Kidney glomerular epithelial cell (primary cell): Measurements from ENCODE around the gene CHMP5.

Experiments used
- DNase-seq: peaks from one replicate; lab custom pipeline; 2025; lab: John Stamatoyannopoulos, UW

The CHMP5 gene

GRCh38 chr9:33244137-33244784 is 20.6 kb upstream of the CHMP5 start:
- no peak for DNase-seq

- no peak for DNase-seq
These were observed 19.5 kb upstream of the CHMP5 start for GRCh38 chr9:33245341-33245740.

DNA sequence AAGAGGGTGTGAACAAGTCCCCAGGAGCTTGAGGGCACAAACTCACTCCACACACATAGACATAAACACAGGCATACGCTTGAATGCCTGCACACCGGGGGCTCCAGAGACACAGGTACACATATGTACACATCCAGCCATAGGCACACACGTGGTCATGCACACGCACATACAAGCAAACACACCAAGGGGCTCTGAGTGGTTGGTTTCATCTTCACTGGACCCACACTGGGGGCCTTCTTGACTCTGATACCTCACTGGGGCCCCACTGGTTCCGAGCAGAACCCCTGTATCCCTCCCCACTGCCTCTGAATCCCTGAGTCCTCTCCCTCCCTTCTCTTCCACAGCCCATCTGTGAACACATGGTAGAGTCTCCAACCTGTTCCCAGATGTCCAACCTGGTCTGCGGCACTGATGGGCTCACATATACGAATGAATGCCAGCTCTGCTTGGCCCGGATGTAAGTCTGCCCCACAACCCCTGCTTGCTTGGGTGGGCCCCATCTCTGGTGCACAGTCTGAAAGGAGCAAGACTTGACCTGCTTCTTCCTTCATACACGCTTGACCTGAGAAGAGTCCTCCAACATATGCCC is 18.5 kb upstream of the CHMP5 start:
- DNase-seq: no peak

GRCh38 chr9:33248606-33249005 is 16.2 kb upstream of the CHMP5 start:
- no peak for DNase-seq

GRCh38 chr9:33249087-33249658 is 15.7 kb upstream of the CHMP5 start:
- no peak for DNase-seq

GRCh38 chr9:33249983-33250382 is 14.9 kb upstream of the CHMP5 start:
- DNase-seq: no peak

DNA sequence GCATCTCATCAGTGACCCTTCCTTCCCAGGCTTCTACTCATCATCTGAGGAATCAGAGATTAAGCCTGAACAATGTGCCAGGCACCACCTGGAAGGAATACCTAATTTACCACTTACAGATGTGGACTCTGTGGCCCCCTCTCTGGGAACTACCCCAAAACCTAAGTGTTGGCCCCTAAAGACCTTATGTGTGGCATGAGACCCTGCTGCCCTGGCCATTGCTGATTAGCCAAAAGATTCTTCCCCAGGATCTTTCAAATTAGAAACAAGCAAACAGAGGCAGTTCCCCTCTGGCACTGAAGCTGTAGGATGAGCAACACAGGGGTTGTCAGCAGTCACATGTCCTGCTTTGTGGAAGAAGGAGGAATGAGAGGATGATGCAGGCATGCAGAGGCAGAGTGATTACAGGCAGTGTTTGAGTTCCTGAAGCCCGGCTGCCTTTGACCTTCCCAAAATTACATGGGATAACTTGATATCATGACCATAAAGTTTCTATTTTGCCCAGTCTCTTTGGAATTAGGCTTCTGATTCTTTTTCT is 14.3 kb upstream of the CHMP5 start:
- DNase-seq: no peak

GRCh38 chr9:33254211-33254610 is 10.6 kb upstream of the CHMP5 start:
- no peak for DNase-seq

GRCh38 chr9:33255014-33255413 is 9.8 kb upstream of the CHMP5 start:
- no peak for DNase-seq

GRCh38 chr9:33255471-33255870 is 9.4 kb upstream of the CHMP5 start:
- no peak for DNase-seq

DNA sequence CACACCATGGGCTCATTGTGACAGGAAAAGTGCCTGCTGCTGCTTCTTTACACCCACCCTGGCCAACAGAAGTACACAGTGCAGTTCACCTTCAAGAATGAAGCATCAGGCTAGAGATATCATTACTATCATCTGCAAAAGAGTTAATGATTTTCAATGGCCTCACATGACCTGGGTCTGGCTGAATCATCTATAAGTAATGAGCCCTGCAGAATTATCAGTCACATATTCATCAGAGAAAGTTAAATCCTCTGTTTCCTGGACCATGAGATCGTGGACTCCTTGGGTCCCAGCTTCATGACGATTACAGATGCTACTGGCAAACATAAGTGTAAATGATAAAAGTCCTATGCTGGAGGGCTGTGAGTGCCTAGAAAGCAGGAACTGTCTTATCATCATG is 8.6 kb upstream of the CHMP5 start:
- DNase-seq: no peak

- DNase-seq: no peak
These were observed 7.6 kb upstream of the CHMP5 start for GRCh38 chr9:33257276-33257675.

DNA sequence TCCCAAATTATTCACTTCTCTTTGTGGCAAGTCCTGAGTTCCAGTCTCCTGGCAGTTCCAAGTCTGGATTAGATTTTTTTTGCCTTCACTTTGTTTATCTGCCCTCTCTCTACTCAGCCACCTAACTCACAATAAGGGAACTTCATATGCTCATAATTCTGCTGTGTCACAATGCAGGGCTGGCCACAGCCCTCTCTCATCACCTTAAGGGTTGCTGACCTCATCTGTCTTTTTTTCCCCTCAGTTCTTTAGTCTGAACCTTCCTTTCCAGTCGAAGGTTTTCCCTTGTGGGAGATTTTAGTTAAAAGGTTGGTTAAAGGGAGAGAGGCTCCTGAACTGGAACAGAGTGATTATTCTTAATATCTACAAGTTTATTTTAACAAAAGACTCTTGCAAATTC is 4.5 kb upstream of the CHMP5 start:
- no peak for DNase-seq

DNA sequence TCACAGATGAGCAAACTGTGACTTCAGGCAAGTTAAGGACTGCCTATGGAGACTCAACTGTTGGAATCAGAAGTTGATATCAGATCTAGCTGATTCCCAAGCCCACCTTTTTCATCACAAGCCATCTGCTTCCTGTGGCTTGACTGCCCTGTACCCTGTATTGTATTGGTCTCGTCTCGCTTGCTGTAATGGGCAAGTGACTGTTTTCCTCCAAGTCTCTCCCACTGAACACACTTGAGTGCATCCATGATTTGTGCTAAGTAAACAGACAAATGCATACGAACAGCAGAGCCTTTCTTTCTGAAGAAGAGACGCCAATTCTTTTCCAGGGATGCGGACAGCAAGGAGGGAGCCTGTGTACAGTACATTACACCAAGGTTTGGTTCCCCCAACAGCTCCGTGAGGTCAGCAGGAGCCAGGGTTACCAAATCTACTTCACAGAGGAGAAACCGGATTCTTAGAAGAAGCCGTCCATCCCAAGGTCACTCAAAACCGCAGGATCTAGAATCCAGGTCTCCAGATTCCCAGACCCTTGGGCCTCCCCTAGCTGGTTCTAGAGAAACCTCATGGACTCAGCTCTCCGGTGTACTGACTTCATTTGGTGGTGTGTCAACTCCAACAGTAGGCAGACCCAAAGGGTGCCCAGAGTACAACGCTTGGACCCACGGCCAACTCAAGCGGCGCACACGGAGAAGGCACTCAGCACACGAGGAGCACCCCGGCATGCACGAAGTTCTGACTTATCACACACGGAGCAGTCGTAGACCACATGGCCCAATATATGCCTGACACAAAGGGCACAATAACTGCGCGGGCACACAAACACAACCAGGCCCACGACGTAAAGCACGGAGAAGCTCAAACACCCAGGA is 1.5 kb upstream of the CHMP5 start:
- DNase-seq: peak; percentile 25

DNA sequence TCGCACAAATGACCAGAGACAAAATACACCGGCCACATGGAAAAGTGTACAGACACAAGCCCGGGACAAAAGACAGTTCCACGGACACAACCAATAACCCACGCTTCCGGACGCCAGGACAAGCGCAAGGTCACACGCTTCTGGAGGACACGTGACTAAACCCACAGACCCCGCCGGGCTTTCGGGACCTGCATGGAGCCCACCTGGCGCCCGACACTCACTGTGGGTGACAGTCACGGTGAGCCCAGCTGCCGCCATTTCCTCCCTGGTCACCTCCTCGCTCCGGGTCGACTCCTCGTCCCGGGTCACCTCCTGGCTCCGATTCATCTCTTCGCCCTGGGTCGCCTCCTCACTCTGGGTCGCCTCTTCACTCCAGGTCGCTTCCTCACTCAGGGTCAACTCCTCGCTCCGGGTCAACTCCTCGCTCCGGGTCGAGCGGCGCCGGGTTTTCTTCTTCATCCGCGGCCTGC is 811 bp upstream of the CHMP5 start:
- no peak for DNase-seq

GRCh38 chr9:33265211-33265865 is 489 bp downstream of the CHMP5 start:
- DNase-seq: no peak

DNA sequence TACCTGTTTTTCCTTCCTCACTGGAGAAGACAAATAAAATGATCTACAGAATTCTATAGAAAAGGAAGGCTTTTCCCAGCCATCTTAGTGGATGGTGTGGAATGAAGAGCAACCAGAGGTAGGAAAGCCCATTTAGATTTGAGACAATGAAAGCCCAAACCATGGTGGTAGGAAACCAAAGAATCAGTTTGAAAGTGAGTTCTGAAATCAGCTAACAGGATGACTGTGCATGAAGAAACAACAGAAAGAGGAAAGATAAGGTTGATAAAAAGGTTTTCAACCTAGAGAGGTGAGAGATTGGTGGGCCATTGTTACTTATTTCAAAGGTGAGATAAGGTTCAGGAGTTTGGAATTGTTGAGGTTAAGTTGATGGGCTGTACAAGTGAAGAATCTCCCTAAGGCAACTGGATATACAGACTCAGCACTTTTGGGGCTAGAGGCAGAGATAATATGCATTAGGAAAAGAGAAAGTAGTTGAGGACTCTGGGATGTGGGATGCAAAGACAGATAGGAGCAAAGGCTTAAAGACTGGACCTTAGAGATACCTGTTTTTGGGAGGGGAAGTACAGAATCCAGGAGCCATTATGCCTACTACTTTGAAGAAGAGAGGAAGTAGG is 2.4 kb downstream of the CHMP5 start:
- no peak for DNase-seq

DNA sequence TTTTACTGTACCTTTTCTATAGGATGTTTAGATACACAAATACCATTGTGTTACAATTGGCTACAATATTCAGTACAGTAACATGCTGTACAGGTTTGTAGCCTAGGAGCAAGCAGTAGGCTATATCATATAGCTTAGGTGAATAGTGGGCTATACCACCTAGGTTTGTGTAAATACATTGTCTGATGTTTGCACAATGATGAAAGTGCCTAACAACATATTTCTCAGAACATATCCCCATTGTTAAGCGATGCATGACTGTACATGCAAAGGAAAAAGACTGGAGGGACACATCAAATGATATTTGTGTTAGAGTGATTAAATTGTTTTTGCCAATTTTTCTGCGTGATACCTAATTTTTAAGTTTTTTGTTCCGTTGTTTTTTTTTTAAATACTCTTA is 5.3 kb downstream of the CHMP5 start:
- no peak for DNase-seq

DNA sequence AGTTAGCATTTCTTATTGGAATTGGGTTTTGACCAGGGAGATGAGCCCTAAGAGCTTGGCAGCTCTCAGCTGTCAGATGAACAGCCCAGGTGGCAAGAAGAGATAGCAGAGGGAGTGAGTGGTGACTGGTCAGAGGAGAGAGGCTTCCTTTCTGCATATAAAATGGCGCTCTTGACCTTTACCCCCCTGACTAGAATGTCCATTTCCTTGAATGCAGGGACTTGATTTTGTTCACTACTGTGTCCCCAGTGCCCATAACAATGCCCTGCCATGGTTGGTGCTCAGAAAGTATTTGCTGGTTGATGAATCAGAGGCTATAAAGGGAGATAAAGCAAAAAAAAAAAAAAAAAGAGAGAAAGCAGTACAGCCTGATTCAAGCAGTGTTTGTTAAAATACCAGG is 7.2 kb downstream of the CHMP5 start:
- DNase-seq: peak; percentile 67

DNA sequence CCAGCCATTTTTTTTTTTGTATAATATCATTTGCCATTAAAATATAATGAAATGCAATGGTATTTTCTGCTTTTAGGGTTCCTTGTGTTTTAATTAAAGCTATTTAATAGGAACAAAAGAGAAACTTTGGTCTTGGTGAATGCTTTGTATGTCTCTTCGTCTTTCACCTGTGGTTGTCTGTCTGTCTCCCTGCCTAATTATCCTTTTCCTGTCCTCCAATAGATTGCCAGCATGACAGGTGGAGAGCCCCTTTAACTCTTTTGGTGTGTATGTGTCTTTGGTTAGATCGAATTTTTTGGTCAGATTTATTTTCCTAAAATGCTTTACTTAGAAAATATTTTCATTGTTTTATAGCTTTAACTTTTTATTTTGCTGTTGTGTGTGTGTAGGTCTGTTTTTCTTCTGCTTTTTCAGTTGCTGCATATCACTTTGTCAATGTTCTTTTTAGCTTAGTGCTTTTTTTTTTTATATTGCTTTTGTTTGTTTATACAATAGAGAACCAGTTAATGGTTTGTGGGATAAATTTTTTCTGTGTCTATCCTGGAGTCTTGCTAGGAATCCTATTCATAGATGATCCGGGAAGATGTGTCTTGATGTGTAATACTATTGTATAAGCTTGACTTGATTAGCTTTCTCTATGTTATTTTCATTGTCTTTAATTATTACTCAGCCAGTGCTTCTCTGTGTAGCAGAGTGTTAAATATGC is 8.6 kb downstream of the CHMP5 start:
- DNase-seq: peak; percentile 24

GRCh38 chr9:33273972-33274328 is 9.1 kb downstream of the CHMP5 start:
- peak; percentile 24 for DNase-seq
